K562 (cell line): ENCODE results near the gene EFCAB5. TPM values are rescaled to one million over a fixed set of nuclear protein-coding genes. Genes with fewer than 3 reads are reported as not detected.

Experiments used
- HMGXB4 ChIP-seq: sonication (generic); formaldehyde crosslinking; IDR thresholded peaks from 2 replicates; pipeline ENCODE4 v1.8.1; 2023; ENCODE audit warnings: mild to moderate bottlenecking, missing genetic modification reagents
- ZNF699 ChIP-seq: fragments of 250-450 bp; sonication (Bioruptor Pico); IDR thresholded peaks from 2 replicates; pipeline ENCODE4 v1.8.0; 2021; ENCODE audit warnings: mild to moderate bottlenecking, moderate library complexity; ENCODE audit not compliant: insufficient replicate concordance
- polyA plus RNA-seq, 8 experiments: library from polyadenylated mRNA; depleted of rRNA in 4 of 8; stranded (reverse) in 5 of 8; unstranded in 3 of 8; fragments of >200 nt; fragmentation: Nextera tagmentation in 2 of 8; fragmentation: Illumina TruSeq in 1 of 8; extraction: Ambion mirVana in 2 of 8; extraction: Trizol in 1 of 8; gene quantifications; 2 replicates each; pipeline versions ENCODE4 v1.2.1 to v1.2.3, GENCODE V29; 2011 to 2014; ENCODE audit warnings: inconsistent platforms in 1 of 8, missing spikeins in 1 of 8
- total RNA-seq, 7 experiments: library from RNA; depleted of rRNA in 6 of 7; stranded (reverse); fragments of >200 nt in 6 of 7; fragmentation: Illumina TruSeq in 2 of 7; extraction: Trizol in 2 of 7; gene quantifications; 2 replicates each; pipeline versions ENCODE4 v1.2.1 to v1.2.3, GENCODE V29; 2011 to 2021; ENCODE audit warnings: low replicate concordance in 1 of 7
- TF ChIP-seq, protein P1 (sequence below), 2 experiments: fragments of 450-650 bp; conservative IDR thresholded peaks; 2 replicates each; pipeline ENCODE4 v1.6.1; 2017; ENCODE audit warnings: mild to moderate bottlenecking in 2 of 2, moderate library complexity in 2 of 2
- TF ChIP-seq, protein P2 (sequence below): sonication (generic); formaldehyde crosslinking; IDR thresholded peaks from 2 replicates; pipeline ENCODE4 v1.8.0; 2022; ENCODE audit warnings: missing genetic modification reagents, mild to moderate bottlenecking, borderline replicate concordance
- TF ChIP-seq, protein P3 (sequence below): fragments of 250-450 bp; sonication (Bioruptor Pico); IDR thresholded peaks from 2 replicates; pipeline ENCODE4 v1.5.0; 2020; ENCODE audit warnings: mild to moderate bottlenecking

Gene EFCAB5
- total and polyA plus RNA-seq, 9 of the 15 experiments (the other 6 are each of a cell fraction or from before 2014, with no cell fraction given): 0.06 to 0.11 TPM; not detected in 7

- TF ChIP-seq, protein P1, sequence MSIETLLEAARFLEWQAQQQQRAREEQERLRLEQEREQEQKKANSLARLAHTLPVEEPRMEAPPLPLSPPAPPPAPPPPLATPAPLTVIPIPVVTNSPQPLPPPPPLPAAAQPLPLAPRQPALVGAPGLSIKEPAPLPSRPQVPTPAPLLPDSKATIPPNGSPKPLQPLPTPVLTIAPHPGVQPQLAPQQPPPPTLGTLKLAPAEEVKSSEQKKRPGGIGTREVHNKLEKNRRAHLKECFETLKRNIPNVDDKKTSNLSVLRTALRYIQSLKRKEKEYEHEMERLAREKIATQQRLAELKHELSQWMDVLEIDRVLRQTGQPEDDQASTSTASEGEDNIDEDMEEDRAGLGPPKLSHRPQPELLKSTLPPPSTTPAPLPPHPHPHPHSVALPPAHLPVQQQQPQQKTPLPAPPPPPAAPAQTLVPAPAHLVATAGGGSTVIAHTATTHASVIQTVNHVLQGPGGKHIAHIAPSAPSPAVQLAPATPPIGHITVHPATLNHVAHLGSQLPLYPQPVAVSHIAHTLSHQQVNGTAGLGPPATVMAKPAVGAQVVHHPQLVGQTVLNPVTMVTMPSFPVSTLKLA (conservative IDR thresholded peaks at IDR 0.05): no peak
- TF ChIP-seq HMGXB4 (no peak), ZNF699 (CRISPR knock-in tag) (no peak)
- TF ChIP-seq, protein P2, sequence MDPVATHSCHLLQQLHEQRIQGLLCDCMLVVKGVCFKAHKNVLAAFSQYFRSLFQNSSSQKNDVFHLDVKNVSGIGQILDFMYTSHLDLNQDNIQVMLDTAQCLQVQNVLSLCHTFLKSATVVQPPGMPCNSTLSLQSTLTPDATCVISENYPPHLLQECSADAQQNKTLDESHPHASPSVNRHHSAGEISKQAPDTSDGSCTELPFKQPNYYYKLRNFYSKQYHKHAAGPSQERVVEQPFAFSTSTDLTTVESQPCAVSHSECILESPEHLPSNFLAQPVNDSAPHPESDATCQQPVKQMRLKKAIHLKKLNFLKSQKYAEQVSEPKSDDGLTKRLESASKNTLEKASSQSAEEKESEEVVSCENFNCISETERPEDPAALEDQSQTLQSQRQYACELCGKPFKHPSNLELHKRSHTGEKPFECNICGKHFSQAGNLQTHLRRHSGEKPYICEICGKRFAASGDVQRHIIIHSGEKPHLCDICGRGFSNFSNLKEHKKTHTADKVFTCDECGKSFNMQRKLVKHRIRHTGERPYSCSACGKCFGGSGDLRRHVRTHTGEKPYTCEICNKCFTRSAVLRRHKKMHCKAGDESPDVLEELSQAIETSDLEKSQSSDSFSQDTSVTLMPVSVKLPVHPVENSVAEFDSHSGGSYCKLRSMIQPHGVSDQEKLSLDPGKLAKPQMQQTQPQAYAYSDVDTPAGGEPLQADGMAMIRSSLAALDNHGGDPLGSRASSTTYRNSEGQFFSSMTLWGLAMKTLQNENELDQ (CRISPR knock-in tag): no peak
- TF ChIP-seq, protein P3, sequence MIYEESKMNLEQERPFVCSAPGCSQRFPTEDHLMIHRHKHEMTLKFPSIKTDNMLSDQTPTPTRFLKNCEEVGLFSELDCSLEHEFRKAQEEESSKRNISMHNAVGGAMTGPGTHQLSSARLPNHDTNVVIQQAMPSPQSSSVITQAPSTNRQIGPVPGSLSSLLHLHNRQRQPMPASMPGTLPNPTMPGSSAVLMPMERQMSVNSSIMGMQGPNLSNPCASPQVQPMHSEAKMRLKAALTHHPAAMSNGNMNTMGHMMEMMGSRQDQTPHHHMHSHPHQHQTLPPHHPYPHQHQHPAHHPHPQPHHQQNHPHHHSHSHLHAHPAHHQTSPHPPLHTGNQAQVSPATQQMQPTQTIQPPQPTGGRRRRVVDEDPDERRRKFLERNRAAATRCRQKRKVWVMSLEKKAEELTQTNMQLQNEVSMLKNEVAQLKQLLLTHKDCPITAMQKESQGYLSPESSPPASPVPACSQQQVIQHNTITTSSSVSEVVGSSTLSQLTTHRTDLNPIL (CRISPR knock-in tag): no peak
Measured at GRCh38 chr17:30151471-30151870, 210.0 kb downstream of the EFCAB5 start (continued).
